ENCODE data around the gene MARK2. TPM values are rescaled to one million over a fixed set of nuclear protein-coding genes. Genes with fewer than 3 reads are reported as not detected.

Gene MARK2
- total and polyA plus RNA-seq, 8 donors, result 11.7 to 30.8 (median 21.1) TPM

DNA sequence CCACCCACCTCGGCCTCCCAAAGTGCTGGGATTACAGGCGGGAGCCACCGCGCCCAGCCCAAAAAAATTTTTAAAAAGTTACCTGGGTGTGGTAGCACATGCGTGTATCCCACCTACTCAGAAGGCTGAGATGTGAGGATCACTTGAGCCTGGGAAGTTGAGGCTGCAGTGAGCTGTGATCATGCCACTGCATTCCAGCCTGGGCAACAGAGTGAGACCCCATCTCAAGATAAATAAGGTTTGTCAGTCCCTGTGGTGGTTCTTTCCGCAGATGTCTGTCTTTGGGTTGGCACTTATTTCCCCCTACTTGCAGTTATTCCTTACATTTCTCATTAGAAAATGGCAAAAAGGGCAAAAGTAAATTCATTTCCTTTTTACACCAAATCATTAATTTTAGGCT lies 8.0 kb downstream of the MARK2 start:
- Histone ChIP-seq H3K27me3 (no peaks in the 10 kb centered on the region), H3K36me3 (no peaks in the 10 kb centered on the region), H3K4me3 (peak overlapping the region in 1 of 4 donors; percentile 6), H3K9me3 (no peaks in the 10 kb centered on the region), H3K27ac (peak overlapping the region; percentile 57 to 92 (median 83)), H3K4me1 (peaks cover 70 to 90% (median 88%) of the 10 kb centered on the region in 3 donors)
- FAIRE-seq, result no peak
- ATAC-seq, result no peak
- TF ChIP-seq, protein P1, sequence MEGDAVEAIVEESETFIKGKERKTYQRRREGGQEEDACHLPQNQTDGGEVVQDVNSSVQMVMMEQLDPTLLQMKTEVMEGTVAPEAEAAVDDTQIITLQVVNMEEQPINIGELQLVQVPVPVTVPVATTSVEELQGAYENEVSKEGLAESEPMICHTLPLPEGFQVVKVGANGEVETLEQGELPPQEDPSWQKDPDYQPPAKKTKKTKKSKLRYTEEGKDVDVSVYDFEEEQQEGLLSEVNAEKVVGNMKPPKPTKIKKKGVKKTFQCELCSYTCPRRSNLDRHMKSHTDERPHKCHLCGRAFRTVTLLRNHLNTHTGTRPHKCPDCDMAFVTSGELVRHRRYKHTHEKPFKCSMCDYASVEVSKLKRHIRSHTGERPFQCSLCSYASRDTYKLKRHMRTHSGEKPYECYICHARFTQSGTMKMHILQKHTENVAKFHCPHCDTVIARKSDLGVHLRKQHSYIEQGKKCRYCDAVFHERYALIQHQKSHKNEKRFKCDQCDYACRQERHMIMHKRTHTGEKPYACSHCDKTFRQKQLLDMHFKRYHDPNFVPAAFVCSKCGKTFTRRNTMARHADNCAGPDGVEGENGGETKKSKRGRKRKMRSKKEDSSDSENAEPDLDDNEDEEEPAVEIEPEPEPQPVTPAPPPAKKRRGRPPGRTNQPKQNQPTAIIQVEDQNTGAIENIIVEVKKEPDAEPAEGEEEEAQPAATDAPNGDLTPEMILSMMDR (IDR thresholded peaks at IDR 0.05), result no peak
- 76 to 83% methylated on average over 6 of the region's 6 CpGs for WGBS, 2 donors
- DNase-seq, result no peak
- intact Hi-C loops (cut with DNase I), result no loop called here

DNA sequence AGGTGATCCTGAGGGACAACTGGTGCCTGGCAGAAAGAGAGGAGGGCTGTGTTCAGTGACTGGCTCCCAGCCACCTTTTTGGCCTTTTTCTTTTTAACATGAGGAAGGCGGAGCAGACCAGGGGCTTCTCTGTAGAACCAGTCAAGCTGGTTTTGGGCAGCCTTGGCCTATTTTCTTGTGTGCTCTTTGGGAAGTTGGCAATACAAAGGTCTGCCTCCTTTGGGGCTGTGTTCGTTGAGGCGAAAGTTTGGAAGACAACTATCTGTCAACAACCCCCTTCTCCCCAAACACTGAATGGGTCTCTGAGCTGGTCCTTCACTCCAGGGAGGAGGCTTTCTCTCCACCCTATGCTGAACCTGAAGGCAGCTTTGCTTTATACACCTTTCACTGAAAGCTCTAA lies 8.5 kb downstream of the MARK2 start:
- DNase-seq (peak in 4 of 6 donors; percentile 77 to 86 (median 84)), FAIRE-seq (no peak), ATAC-seq (peak; percentile 84 to 89 (median 88))
- Histone ChIP-seq H3K36me3 (no peaks in the 10 kb centered on the region), H3K27ac (peak overlapping the region; percentile 57 to 92 (median 83)), H3K4me3 (peak overlapping the region in 1 of 4 donors; percentile 6), H3K9me3 (no peaks in the 10 kb centered on the region), H3K27me3 (no peaks in the 10 kb centered on the region), H3K4me1 (peaks cover 66 to 86% (median 85%) of the 10 kb centered on the region in 3 donors)
- TF ChIP-seq, protein P1 (IDR thresholded peaks at IDR 0.05), result no peak
- WGBS, 2 donors, result 16 to 26% methylated on average over 3 of the region's 3 CpGs
- intact Hi-C loops (cut with DNase I), result no loop called here

DNA sequence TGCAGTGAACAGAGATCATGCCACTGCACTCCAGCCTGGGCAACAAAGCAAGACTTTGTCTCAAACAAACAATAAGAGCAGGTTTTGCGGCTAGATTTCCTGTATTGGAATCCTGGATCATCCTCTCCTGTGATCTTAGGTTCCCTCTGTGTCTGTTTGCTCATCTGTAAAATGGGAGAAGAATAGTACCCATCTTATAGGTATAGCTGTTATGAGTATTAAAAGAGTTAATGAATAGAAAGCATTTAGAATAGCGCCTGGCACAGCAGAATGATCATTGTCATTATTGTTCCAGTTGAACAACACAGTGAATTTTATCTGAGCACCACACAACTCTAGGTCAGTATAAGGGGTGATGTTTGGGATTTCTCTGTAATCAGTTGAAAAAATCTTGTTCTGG lies 10.8 kb downstream of the MARK2 start:
- FAIRE-seq (no peak), ATAC-seq (no peak), DNase-seq (no peak)
- H3K4me1 ChIP-seq, result peaks cover 57 to 70% (median 62%) of the 10 kb centered on the region in 3 donors
- H3K36me3 ChIP-seq, result no peaks in the 10 kb centered on the region
- intact Hi-C loops (cut with DNase I), result no loop called here
- TF ChIP-seq, protein P1 (IDR thresholded peaks at IDR 0.05), result no peak
- no peaks in the 10 kb centered on the region for H3K27me3 ChIP-seq
- H3K9me3 ChIP-seq, result no peaks in the 10 kb centered on the region
- 52 to 53% methylated on average over 2 of the region's 2 CpGs for WGBS, 2 donors
- H3K27ac ChIP-seq, result peak overlapping the region; percentile 25 to 92 (median 83)
- H3K4me3 ChIP-seq, result no peak overlapping the region

DNA sequence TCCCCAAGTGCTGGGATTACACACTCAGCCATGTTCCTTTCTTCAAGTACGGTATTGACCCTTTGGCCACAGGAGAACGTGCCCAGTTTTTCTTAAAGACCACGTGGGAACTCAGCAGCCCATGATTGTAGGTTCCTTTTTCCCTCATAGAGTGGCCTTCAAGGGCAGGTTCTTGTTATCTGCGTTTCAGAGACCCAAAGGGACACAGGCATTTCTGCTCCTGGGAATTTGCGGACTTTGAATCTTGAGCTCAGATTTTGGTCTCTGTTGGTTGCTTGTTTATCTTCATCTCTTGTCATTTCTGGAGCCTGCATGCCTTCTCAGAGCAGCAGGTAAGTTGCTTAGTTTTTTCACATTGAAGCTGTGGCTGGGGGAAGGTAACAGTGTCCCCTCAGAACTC lies 12.0 kb downstream of the MARK2 start:
- TF ChIP-seq, protein P1 (IDR thresholded peaks at IDR 0.05), result no peak
- intact Hi-C loops (cut with DNase I), result no loop called here
- H3K9me3 ChIP-seq, result no peaks in the 10 kb centered on the region
- ATAC-seq (peak in 2 of 4 donors; percentile 16 to 28), DNase-seq (no peak), FAIRE-seq (no peak)
- H3K36me3 ChIP-seq, result no peaks in the 10 kb centered on the region
- no peak overlapping the region for H3K4me3 ChIP-seq
- H3K27me3 ChIP-seq, result no peaks in the 10 kb centered on the region
- H3K27ac ChIP-seq, result peak overlapping the region in 2 of 4 donors; percentile 62 to 65
- H3K4me1 ChIP-seq, result peaks cover 45 to 63% (median 50%) of the 10 kb centered on the region in 3 donors
- 32 to 39% methylated on average over 5 of the region's 5 CpGs for WGBS, 2 donors

DNA sequence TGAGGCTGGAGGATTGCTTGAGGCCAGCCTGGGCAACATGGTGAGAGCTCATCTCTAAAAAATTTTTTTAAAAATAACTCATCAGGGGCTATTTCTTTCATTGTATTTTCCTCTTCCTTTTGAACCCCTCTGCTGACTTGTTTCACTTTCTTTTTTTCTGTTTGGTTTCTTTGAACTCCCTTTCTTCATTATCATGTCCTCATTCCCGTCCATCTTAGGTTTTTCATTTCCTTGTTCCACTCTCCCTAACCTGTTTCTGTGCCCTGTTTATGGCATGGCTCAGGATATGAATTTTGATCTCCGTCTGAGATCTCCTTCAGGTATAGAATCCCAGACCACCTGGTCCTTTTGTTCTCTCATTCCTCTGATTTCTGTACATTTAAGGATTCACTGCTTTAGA lies 12.5 kb downstream of the MARK2 start:
- 32 to 52% methylated on average over 2 of the region's 2 CpGs for WGBS, 2 donors
- TF ChIP-seq, protein P1 (IDR thresholded peaks at IDR 0.05), result no peak
- H3K27me3 ChIP-seq, result no peaks in the 10 kb centered on the region
- DNase-seq, result no peak
- no peaks in the 10 kb centered on the region for H3K36me3 ChIP-seq
- intact Hi-C loops (cut with DNase I), result no loop called here
- no peak for ATAC-seq
- no peaks in the 10 kb centered on the region for H3K9me3 ChIP-seq
- peaks cover 41 to 63% (median 45%) of the 10 kb centered on the region in 3 donors for H3K4me1 ChIP-seq
- FAIRE-seq, result no peak
- H3K27ac ChIP-seq, result peak overlapping the region in 2 of 4 donors; percentile 62 to 65
- H3K4me3 ChIP-seq, result no peak overlapping the region

All from pancreas (tissue), 10 donors.